Stimulated activated CD8-positive, alpha-beta memory T cell treated with anti-CD3 and anti-CD28 coated beads, Interleukin-15, amount 100 ng/mL, for 24 hours (primary cell): Measurements from ENCODE around the gene KRT7.
"Not testable (repeated sequence)": the region's sequence is repeated elsewhere in the genome, so short reads cannot be mapped to it uniquely, and the experiment has no call there.

ENCODE experiments used
- DNase-seq: peaks from one replicate; pipeline ENCODE4 v3.0.0-alpha.2; 2020; ENCODE audit warnings: low read depth

KRT7 gene

DNA sequence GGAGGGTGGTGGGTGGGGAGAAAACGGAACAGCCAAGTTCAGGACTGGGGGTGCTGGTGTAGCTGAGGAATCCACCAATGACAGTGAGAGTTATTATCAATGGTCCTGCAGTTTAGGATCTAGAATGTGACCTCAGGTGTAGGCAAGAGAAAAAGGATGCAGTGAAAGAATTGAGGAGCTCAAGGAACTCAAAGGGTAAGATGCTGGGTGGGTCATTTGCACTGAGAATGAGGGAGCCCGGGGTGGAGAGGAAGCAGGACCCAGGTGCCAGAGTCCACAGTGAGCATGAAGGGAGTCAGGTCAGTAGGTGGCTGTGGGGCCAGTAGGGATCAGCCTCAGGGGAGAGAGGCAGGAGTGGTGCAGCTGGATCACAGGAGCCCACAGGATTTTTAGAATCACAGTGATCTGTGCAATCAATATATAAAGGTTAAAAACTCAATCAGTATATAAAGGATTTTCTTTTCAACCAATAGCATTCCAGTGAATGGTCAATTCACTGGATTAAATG is 3.2 kb upstream of the KRT7 start:
- no peak for DNase-seq

DNA sequence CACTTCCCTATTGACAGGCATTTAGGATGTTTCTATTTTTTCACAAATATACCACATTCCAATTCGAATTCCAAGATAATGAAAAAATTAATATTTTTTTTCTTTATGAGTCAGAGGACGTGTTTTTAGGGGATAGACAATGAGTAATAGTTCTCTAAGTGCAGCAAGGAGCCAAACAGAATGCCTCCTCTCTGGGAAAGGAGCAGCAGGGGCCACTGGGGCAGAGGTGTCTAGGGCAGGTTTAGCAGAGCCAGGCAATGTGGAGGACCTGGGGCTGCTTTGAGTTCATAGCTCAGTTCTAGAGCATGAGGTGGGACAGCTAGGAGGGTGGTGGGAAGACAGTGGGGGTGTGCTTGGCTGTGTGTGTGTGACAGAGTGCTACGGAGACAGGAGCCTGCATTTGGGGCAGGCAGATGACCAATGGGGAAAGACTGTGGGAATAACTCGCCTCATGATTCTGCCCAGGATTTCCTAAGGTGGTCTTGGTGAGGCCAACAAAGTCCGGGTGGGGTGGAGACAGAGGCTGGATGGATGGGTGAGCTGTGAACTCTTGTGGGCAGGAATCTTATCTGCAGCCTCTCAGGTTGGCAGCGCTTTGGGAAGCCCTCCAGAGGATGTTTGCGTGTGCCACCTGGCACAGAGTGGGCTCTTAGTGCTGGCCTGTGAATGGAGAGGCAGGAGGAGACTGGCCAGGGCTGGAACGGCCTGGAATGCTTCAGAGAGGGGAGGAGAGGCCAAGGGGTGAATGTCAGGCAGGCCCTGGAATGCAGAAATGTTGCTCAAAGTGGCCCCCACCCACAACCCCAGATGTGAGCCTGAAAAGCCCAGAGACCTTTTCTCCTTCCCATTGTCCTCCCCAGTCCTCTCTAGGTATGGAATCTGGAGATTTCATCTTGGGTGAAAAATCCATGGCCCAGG is 2.4 kb upstream of the KRT7 start:
- DNase-seq = no peak

DNA sequence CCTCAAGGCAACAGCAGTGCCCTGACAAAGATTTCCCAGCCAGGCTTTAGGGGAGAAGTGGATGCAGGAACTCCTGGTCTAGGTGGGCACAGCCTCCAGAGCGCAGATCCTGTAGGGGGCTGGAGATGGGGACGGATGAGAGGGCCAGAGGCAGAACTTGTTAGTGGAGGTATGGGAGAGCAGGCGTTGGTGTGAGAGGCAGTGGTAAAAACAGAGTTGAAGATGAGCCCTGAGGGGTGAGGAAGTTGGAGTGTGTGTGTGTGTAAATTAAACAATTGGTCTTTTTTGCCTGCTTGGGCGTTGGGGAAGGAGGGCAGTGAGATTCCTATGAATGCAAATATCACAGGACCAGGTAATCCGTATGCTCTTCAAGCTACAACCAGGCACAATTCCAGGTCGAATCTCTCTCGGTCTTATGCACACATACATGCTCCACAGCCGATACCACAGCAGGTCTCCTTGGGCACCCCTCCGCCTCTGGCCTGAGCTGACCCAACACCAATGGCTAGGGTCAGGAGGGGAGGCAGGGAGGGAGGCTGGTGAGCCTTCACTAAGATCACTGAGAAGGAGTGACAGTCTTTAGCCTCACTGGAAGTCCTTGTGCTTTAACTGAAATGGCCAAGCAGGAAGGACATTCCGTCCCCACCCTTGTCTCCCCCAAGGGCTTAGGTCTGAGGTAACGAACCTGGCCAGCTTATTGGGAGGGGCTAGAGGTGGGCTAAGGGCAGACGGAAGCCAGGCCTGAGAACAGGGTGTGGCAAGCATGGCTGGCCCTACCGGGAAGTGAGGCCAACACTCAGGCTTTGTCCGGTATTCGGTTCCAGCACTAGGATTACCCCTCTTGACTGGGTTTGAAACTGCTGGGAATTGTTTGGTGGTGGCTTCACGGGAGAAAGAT is 1.5 kb upstream of the KRT7 start:
- no peak for DNase-seq

DNA sequence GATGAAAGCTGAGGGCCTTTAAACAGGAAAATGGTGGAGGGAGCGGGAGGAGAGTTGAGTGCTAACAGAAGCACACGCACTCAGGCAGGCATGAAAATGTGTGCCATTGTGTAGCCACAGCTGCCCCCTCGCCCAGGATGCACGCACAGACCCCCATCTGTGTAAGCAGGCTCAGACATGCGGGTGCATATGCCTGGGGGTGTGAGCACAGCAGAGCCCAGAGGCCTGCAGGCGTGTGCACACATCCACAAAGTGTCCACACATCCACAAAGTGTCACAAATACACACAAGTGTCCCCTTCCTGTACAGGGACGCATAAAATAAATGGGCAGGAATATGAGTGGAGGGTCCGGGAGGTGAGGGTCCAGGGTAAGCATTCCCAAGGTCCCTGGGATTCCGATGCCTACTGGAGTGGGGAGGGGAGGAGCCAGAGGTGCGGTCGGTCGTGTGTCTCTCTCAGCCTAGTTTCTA is 805 bp upstream of the KRT7 start:
- no peak for DNase-seq

DNA sequence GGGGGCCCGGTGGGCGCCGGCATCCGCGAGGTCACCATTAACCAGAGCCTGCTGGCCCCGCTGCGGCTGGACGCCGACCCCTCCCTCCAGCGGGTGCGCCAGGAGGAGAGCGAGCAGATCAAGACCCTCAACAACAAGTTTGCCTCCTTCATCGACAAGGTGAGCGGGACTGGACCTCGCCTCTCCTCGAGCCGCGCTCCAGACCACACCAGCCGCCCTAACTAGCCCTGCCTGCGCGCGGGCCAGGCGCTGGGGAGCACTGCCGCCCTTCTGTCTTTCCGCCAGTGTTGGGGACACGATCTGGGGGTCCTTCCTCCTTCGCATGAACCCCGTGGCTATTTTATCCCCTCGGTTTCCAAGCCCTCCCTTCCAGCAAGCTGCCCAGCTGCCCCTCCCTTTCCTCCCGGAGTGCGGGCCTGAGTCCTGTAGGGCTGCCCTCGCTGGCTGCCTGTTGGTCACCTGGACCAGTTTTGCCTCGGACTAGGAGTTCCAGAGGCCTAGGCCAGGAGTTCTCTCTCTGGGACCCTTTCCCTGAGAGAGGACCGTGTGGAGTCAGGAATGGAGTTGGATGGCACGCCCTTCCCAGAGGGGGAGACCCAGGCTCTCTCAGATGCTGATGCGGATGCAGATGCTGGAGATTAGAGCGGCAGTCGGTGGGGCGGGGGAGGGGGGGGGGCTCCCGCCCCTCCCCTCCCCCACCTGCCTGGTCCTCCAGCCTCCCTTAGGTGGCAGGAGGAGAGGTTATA is 592 bp downstream of the KRT7 start:
- no peak for DNase-seq

DNA sequence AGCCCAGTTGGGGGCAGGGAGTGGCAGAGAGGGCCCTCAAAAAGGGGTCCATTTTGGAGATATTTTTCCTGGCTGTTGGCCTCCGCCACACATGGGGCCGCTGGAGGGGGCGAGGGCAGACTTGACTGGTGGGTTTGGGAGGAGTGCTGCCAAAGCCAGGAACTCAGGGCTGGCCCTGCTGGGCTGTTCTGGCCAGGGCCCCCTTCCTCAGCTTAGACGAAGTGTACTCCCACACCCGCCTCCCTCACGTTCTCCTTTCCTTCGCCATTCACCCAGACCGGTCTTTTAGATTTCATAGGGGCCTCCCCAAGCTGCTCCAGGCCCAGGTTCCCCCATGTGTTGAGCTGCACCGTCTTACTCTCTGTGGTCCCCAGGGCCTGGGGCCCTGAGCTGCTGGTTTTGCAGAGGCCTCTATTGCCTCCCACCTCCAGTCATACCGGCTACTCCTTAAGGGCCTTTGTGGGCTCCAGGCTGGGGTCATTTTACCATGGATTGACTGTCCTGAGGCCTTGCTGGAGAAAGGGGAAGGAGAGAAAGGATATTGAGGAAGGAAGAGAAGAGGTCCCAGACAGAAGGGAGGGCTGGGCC is 1.3 kb downstream of the KRT7 start:
- DNase-seq = no peak

DNA sequence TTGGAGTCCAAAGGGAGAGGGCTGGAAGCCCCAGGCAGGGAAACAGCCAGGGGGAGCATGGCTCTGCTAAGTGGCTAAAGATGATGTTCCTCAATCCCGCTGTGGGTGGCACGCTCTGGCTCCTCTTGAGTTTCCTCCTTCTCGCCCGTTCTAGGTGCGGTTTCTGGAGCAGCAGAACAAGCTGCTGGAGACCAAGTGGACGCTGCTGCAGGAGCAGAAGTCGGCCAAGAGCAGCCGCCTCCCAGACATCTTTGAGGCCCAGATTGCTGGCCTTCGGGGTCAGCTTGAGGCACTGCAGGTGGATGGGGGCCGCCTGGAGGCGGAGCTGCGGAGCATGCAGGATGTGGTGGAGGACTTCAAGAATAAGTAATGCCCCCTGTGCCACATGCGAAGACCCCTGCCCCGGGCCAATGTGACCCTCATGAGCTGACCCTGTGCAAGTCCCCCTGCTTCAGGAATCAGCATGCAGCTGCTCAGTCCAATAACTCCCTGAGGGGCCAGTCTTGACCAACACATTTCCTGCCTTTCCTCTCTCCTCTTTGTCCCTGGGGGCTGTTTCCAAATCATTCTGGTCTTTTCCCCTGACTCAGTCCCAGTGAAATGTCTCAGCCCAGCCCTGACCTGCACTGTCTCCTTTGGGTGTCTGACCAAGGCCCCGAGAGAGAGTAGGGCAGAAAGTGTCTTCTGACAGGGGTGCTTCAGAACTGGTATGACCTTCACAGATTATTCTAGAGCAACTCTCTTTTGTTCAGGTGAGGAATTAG is 2.1 kb downstream of the KRT7 start:
- DNase-seq = no peak

DNA sequence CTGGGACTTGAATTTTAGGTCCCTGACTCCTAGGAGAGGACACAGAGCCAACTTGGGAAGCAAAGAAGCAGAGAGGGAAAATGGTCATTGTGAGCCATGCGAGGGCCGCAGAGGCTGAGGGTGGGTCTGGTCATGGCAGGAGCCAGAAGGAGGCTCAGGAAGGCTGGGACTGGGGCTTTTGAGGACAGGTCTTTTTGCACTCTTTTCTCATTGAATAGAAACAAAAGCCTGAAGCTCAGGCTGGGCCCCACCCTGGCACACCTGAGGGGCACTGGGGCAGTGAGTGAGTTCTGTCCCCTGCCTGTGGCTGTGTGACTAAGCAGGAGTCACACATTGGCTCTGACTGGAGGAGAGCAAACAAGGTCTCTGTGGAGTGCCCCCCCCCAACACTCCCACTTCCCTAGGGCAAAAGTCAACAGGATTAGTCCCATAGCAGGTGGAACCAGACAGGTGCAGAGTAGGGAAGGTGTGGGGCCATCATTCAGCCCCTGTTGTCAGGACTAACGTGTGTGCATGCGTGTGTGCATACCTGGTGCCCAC is 2.8 kb downstream of the KRT7 start:
- no peak for DNase-seq

DNA sequence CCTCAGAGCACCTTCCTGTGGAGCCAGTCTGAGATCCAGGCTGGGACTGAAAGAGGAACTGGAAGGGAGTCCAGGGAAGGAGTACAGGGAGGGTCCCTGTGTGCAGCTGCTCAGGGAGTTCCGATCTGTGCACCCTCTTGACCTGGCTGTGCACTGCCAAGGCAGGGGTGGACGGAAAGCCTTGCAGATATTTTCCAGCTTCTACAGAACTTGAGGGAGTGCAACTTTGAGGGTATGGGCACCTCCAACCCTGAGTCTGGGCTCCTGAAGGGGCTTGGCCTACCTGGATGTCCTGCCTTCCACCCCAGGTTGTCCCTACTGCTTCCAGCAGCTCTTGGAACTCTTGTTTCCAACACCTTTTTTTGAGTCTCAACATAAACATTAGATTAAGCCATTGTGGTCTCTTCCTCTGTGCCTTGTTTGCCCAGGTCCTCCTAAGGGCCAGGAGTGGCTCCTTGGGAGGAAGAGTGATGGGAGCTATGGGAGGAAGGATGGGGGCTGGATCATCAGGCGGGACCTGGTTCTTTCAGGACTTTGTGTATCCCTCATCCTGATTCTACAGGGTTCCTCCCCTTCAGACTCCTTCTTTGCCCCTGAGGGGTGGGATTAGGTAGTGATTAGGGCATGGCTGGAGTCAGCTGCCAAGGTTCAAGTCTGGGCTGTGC is 3.5 kb downstream of the KRT7 start:
- DNase-seq = no peak

DNA sequence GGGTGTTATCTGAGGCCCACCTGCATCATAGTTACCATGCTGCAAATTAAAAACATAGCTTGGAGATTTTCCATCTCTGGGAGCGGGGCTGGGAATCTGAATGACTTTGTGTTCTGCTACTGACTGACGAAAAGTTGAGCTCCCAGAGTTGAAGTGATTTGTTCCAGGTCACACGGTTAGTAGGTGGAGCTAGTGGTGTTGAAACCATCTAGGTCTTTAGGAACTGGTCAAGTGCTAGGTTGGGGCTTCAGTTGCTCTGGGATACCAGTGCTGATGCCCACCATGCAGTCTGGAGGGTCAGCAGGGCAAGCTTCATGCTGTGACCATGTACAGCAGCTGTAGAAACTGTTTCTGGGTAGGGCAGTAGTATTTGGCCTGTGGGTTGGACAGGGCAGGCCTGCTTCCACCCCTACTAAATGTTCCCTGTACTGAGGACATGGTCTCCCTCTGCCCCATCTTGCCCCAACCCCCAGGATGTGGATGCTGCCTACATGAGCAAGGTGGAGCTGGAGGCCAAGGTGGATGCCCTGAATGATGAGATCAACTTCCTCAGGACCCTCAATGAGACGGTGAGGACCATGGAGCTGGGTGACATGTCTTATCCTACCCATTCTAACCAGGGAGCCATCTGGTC is 5.3 kb downstream of the KRT7 start:
- no peak for DNase-seq

DNA sequence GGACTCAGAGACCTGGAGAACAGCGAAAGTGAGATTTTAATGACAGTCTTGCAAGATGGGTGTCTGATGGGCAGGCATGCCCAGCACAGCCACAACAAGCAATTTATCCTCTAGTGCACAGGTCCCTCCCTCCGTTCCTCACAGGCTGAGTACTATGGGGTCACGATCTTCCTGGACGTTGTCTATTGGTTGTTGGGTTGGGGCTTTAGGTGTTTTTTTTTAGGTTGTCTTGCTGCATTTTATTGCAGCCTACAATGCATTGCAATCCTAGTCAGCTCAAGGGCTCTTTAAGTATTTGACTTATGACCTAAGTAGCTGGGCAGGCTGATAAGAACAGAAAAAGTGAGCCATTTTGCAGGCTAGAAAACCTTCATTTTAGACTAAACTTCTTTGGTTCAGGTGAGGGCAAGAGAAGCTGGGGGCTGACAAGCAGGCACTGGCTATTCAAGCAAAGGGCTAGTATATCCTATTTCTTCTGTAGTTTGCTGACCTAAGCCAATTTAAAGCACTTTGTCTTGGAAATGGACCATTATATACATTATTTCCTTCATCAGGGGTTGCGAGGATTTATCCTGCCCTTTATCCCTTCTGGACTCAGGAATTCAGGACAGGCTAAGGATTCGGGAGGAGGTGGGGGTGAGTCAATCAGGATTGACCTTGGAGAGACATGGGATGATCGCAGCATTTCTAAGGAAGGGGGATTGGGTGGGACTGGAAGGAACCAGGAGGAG is 6.0 kb downstream of the KRT7 start:
- no peak for DNase-seq

DNA sequence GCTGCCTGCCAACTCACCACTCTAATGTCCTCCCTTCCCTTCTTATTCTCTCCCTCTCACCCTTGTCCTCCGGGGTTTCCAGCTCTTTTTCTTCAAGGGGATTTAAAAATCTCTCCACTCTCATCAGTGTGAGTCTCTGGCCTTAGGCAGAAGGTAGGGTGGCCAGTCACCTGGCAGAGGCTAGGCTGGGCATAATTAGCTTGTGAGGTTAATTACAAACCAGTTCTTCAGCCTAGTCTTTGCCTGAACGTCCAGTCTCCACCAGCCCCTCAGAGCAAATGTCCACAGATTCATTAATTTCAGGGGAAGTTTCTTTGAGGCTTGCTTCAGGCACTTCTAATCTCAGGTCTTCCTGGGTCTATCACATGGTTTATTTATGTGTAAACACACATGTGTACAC is 6.7 kb downstream of the KRT7 start:
- DNase-seq = no peak

DNA sequence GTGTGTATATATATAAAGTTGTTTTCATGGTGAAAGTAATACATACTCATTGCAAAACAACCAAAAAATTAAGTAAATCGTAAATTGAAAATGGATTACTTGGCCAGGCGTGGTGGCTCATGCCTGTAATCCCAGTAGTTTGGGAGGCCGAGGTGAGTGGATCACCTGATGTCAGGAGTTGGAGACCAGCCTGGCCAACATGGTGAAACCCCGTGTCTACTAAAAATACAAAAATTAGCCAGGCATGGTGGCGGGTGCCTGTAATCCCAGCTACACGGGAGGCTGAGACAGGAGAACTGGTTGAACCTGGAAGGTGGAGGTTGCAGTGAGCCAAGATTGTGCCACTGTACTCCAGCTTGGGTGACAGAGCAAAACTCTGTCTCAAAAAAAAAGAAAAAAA is 7.2 kb downstream of the KRT7 start:
- DNase-seq = not testable (repeated sequence)

DNA sequence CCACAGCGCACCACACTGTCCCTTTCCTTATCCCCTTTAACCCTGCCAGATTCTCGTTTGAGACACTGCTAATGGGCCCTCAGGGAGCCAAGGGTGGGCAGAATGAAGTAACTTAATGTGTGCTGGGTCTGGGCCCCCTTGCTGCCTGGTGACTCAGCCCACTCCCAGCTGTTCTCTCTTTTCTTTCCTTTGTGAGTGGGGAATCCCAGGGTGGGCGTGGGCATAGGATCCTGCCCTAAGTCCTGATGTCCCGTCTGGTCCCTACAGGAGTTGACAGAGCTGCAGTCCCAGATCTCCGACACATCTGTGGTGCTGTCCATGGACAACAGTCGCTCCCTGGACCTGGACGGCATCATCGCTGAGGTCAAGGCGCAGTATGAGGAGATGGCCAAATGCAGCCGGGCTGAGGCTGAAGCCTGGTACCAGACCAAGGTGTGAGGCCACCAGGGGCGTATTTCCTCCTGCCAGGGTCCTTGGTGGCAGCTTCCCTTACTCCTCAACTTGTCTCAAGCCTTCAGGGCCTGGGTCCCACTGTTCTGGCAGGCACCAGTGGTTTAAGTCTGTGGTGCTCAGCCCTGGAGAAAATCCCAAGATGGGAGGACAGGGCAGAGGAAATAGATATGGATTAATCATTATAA is 8.3 kb downstream of the KRT7 start:
- DNase-seq = no peak

DNA sequence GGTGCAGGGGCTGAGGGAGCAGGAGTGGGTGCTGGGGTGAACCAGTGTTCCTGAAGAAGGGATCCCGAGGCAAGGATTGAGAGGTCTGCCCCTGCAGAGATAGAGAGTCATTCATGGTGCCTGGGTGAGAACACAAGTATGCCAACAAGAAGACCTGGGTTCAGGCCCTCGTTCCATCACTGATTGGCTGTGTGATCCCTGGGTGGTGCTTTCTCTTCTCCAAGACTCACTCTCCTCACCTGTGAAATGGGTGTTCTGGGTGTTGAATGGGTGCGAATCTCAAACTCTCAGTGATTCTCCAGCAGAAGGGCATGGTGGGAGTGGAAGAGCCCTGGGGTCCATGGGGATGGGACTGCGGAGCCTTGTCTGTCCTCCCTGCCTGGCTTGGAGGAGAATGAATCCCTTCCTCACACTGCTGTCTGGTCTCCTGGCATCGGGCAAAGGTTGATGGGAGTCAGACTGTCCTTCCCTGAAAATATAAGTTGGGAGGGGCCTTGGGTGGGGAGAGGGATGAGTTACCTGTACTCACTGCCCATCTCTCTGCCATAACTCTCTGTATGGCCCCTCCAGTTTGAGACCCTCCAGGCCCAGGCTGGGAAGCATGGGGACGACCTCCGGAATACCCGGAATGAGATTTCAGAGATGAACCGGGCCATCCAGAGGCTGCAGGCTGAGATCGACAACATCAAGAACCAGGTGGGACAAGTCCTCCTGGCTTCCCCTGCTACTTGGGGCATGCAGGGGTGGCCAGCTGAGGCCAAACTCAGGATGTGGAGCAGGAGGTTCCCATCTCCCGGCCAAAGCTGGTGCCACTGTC is 9.6 kb downstream of the KRT7 start:
- no peak for DNase-seq

DNA sequence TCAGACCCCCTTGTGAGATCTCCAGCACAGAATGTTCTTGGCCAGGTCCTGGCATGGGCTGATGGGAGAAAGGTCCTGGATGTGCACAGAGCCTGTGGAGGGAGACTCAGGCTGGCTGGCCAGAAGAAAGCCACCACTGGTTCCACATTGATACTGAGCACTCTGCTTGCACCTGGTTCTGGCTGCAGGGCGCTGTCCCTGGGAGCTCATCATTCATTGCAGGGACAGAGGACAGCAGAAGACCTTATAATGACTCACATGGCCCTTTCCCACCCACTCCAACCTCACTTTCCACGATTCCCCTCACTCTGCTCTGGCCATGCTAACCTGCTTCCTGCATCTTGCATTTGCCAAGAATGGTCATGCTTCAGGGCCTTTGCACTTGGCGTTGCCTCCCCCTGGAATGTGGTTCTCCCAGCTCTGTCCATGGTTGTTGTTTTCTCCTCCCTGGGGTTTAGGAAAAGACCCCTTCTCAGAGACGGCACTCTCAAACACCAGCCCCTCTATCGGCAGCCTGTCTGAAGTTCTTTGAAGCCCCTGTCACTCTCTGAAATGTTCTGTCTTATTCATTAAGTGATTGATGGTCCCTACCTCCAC is 10.3 kb downstream of the KRT7 start:
- DNase-seq = no peak
